Thoracic aorta (tissue), 2 donors: ENCODE measurements around the gene NQO2. TPM values are rescaled to one million over a fixed set of nuclear protein-coding genes. Genes with fewer than 3 reads are reported as not detected.
"Not testable (repeated sequence)": the region's sequence is repeated elsewhere in the genome, so short reads cannot be mapped to it uniquely, and the experiment has no call there.

ENCODE experiments used
- ATAC-seq: fragments of 150-250 bp; one replicate; pipeline ENCODE4 v1.8.0; 2017; ENCODE audit warnings: low read depth; ENCODE audit not compliant: insufficient number of reproducible peaks, low FRiP score
- DNase-seq: peaks from one replicate; pipeline ENCODE4 v3.0.0-alpha.2; 2020; ENCODE audit warnings: low spot score
- H3K27ac ChIP-seq, 2 donors: fragments of 200-600 bp; sonication (generic); 1 replicate in 1 of 2; 2 replicates in 1 of 2; pipeline ENCODE4 v1.5.1; 2016; ENCODE audit warnings: mild to moderate bottlenecking in 2 of 2, moderate library complexity in 2 of 2
- H3K27me3 ChIP-seq: fragments of 200-600 bp; sonication (generic); replicated peaks from 2 replicates; pipeline ENCODE4 v1.6.0; 2016; ENCODE audit warnings: mild to moderate bottlenecking; ENCODE audit not compliant: insufficient read depth
- H3K36me3 ChIP-seq: fragments of 200-600 bp; sonication (generic); one replicate; pipeline ENCODE4 v1.5.1; 2016
- H3K4me1 ChIP-seq, 2 donors: fragments of 200-600 bp; sonication (generic); 1 replicate in 1 of 2; 2 replicates in 1 of 2; pipeline versions ENCODE4 v1.5.1 to v1.6.0; 2016; ENCODE audit warnings: low read depth in 2 of 2, mild to moderate bottlenecking in 1 of 2; ENCODE audit not compliant: control insufficient read depth in 1 of 2
- H3K4me3 ChIP-seq: fragments of 200-600 bp; sonication (generic); 2 replicates; pipeline ENCODE4 v1.5.1; 2016; ENCODE audit warnings: mild to moderate bottlenecking
- H3K9me3 ChIP-seq: fragments of 200-600 bp; sonication (generic); 2 replicates; pipeline ENCODE4 v1.5.1; 2016
- CTCF ChIP-seq: fragments of 200-600 bp; sonication (generic); IDR thresholded peaks from one replicate; pipeline ENCODE4 v1.5.1; 2019; ENCODE audit warnings: antibody characterized with exemption
- total RNA-seq, 2 donors: library from RNA; depleted of rRNA; stranded (reverse); fragments of >200 nt; gene quantifications; one replicate each; pipeline versions ENCODE4 v1.1.0 to v1.2.3, GENCODE V29; 2016

The NQO2 gene
- total RNA-seq, 2 donors from 2014 or later, result 23.0 to 25.7 TPM

DNA sequence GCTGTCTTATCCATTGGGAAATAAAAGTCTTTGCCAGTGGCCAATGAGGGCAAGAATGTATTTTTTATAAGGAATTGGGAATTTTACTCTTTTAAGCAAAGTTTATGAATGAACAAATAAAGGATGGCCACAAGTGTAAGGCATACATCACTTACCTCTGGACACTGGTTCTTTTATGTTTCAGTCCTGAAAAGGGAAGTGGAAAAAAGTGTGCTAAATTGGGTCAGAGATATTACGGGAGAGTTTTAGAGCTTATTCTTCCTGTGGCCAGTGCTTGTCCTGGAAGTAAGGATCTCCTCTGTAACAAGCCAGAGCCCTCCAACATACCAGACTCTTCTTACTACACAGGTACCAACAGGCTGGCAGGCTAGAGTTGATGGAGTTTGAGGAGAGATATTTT lies 46.1 kb downstream of the NQO2 start:
- DNase-seq (no peak), ATAC-seq (no peak)
- H3K27ac ChIP-seq, result no peak overlapping the region
- H3K4me1 ChIP-seq, result no peaks in the 10 kb centered on the region
- H3K36me3 ChIP-seq, result no peaks in the 10 kb centered on the region
- no peak overlapping the region for H3K4me3 ChIP-seq
- no peaks in the 10 kb centered on the region for H3K27me3 ChIP-seq
- no peaks in the 10 kb centered on the region for H3K9me3 ChIP-seq
- TF ChIP-seq CTCF, result no peak

GRCh38 chr6:3046295-3046694 lies 46.6 kb downstream of the NQO2 start:
- no peak for ATAC-seq
- Histone ChIP-seq H3K27me3 (no peaks in the 10 kb centered on the region), H3K36me3 (no peaks in the 10 kb centered on the region), H3K27ac (no peak overlapping the region), H3K9me3 (no peaks in the 10 kb centered on the region), H3K4me1 (no peaks in the 10 kb centered on the region), H3K4me3 (no peak overlapping the region)
- DNase-seq, result no peak
- no peak for TF ChIP-seq CTCF

DNA sequence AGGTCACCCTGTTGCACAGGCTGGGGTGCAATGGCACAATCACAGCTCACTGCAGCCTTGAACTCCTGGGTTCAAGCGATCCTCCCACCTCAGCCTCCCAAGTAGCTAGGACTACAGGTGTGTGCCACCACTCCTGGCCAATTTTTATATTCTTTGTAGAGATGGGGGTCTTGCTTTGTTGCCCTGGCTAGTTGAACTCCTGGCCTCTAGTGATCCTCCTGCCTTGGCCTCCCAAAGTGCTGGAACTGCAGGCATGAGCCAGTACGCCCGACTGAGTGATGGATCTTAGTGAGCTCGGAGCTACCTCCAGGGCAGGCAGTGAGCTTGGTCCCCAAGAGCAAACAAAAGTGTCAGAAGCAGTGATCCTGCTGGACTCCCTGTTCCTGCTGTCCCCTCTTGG lies 48.3 kb downstream of the NQO2 start:
- H3K27ac ChIP-seq, H3K4me1 ChIP-seq, ATAC-seq, H3K36me3 ChIP-seq, DNase-seq, H3K27me3 ChIP-seq, H3K9me3 ChIP-seq, H3K4me3 ChIP-seq: not testable (repeated sequence)

DNA sequence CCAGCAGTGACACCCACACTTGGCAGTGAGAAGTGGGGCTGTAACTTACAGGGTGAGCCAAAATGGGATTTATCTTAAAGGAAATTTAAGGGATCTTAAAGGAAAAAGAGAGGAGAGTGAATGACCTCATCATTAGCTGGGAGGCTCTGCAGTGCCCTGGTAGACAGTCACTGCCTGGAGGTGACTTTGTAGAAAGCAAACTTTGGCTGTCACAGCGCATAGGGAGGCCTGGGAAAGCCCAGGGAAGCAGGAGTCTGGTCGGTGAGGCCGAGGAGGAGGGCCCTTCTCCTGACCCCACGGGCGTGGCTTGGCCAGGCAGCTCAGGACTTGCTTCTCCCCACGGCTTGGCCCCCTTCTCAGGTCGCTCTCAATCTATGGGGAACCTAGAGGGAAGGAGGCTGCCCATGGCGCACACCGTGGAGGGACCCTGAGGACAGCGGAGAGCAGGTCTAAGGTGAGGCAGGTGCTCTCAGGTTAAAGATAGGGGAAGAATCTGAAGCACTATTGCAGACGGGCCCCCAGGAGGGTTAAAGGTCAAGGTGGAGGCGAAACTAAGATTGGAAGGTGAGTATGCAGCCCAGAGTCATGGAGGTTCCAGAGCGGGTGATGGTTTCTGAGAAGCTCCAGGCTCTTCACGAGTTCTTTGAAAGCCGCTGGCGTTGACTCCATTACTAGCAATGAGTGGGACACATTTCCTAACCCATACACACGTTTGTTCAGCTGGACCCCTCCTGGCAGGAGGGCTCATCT lies 53.0 kb downstream of the NQO2 start:
- Histone ChIP-seq H3K4me3 (no peak overlapping the region), H3K4me1 (peaks cover 0 to 12% of the 10 kb centered on the region in 2 donors), H3K27me3 (no peaks in the 10 kb centered on the region), H3K9me3 (no peaks in the 10 kb centered on the region), H3K36me3 (no peaks in the 10 kb centered on the region), H3K27ac (no peak overlapping the region)
- ATAC-seq (no peak), DNase-seq (no peak)
- TF ChIP-seq CTCF, result no peak

DNA sequence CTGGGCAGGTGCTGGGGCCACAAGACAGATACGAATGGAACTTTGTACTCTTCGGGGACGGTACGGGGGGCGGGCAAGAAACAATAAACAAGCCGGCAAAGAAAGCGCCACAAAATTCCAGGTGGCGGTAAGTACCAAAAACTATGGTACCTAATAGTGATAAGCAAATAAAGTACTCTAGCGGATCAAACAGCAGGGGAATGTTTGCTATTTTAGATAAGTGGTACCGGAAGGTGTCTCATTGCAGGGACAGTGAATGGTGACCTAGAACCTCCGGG lies 53.5 kb downstream of the NQO2 start:
- DNase-seq, result no peak
- no peak for ATAC-seq
- peaks cover 0 to 12% of the 10 kb centered on the region in 2 donors for H3K4me1 ChIP-seq
- H3K36me3 ChIP-seq, result no peaks in the 10 kb centered on the region
- peak overlapping the region in 1 of 2 donors; percentile 34 for H3K27ac ChIP-seq
- no peak for TF ChIP-seq CTCF
- H3K9me3 ChIP-seq, result no peaks in the 10 kb centered on the region
- H3K27me3 ChIP-seq, result no peaks in the 10 kb centered on the region
- H3K4me3 ChIP-seq, result peak overlapping the region; percentile 79

GRCh38 chr6:3054229-3055157 lies 54.8 kb downstream of the NQO2 start:
- not testable (repeated sequence) for H3K36me3 ChIP-seq, H3K9me3 ChIP-seq, DNase-seq, H3K27ac ChIP-seq, H3K27me3 ChIP-seq, ATAC-seq
- H3K4me3 ChIP-seq, result peak overlapping the region; percentile 79
- peaks cover 0 to 12% of the 10 kb centered on the region in 2 donors for H3K4me1 ChIP-seq

DNA sequence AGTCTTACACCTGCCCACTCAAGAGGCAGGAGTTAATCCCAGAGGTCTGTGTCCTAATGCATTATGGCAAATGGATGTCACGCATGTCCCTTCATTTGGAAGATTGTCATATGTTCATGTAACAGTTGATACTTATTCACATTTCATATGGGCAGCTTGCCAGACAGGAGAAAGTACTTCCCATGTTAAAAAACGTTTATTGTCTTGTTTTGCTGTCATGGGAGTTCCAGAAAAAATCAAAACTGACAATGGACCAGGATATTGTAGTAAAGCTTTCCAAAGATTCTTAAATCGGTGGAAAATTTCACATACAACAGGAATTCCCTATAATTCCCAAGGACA lies 55.4 kb downstream of the NQO2 start:
- not testable (repeated sequence) for H3K27me3 ChIP-seq, H3K9me3 ChIP-seq, H3K27ac ChIP-seq, DNase-seq, H3K4me3 ChIP-seq, ATAC-seq, H3K36me3 ChIP-seq
- peaks cover 0 to 12% of the 10 kb centered on the region in 2 donors for H3K4me1 ChIP-seq
